AG04450 (cell line): ENCODE data around the gene LACRT. TPM values are rescaled to one million over a fixed set of nuclear protein-coding genes. Genes with fewer than 3 reads are reported as not detected.

Experiments used
- CTCF ChIA-PET: fragments of 300-600, 350-600 bp; formaldehyde crosslinking; extraction: SDS; loops from one replicate; lab custom pipeline; 2022; ENCODE audit warnings: antibody characterized with exemption, inconsistent platforms; lab: Charles Lee
- POLR2A ChIA-PET: fragments of 350-600 bp; formaldehyde crosslinking; extraction: SDS; loops from one replicate; lab custom pipeline; 2021; ENCODE audit warnings: antibody characterized with exemption, inconsistent platforms; lab: Yijun Ruan, JAX
- DNase-seq: peaks from one replicate; pipeline ENCODE4 v3.0.0-alpha.2; 2011; ENCODE audit warnings: low read depth, low spot score
- H3K27ac ChIP-seq: one replicate; pipeline ENCODE4 v1.5.1; 2012; ENCODE audit warnings: low read depth, low read length, control low read depth
- H3K27me3 ChIP-seq: one replicate; pipeline ENCODE4 v1.6.0; 2012; ENCODE audit warnings: low read length; ENCODE audit not compliant: control insufficient read depth, insufficient read depth
- H3K4me3 ChIP-seq: 2 replicates; pipeline ENCODE4 v1.5.1; 2011; ENCODE audit warnings: mild to moderate bottlenecking, low read depth, low read length, control low read depth
- H3K9me3 ChIP-seq: 2 replicates; pipeline ENCODE4 v1.5.1; 2012; ENCODE audit warnings: low read length; ENCODE audit not compliant: control insufficient read depth, insufficient read depth
- CTCF ChIP-seq: IDR thresholded peaks from 2 replicates; pipeline ENCODE4 v1.5.1; 2011; ENCODE audit warnings: low read depth, low read length, control low read depth, inconsistent platforms
- polyA plus RNA-seq: library from polyadenylated mRNA; depleted of rRNA; stranded (reverse); fragments of >200 nt; gene quantifications from 2 replicates; pipeline ENCODE4 v1.2.3, GENCODE V29; 2011

Gene LACRT
- polyA plus RNA-seq, 1 experiment = not detected

DNA sequence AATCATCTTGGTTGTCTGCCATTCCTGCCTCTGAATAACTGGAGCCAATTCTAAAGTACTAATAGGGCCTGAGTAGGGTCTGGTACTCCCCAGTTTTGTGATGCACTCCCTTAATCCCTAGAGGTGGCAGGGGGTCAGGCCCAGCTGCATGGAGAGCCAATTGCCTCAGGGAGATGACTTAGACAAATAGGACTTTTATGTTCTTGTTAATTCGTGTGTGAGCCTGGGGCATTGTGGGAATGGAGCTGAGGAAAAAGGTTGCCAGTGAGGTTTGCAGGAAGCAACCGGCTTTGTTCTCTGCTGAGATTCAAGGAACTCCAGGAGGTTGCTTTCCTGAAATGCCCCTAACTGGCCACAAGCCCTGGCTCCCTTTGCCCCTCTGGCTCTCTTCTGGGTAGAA, 20.2 kb upstream of the LACRT start:
- DNase-seq = no peak
- CTCF ChIA-PET = interaction anchor here (1.0 kb wide), 1 partner anchor 59 kb away, joined by 3 read pairs; no protein-coding TSS in a partner anchor
- POLR2A ChIA-PET = no interaction called here
- Histone ChIP-seq H3K4me3 (no peak overlapping the region), H3K9me3 (no peaks in the 10 kb centered on the region), H3K27me3 (no peaks in the 10 kb centered on the region), H3K27ac (no peak overlapping the region)
- TF ChIP-seq CTCF = no peak

DNA sequence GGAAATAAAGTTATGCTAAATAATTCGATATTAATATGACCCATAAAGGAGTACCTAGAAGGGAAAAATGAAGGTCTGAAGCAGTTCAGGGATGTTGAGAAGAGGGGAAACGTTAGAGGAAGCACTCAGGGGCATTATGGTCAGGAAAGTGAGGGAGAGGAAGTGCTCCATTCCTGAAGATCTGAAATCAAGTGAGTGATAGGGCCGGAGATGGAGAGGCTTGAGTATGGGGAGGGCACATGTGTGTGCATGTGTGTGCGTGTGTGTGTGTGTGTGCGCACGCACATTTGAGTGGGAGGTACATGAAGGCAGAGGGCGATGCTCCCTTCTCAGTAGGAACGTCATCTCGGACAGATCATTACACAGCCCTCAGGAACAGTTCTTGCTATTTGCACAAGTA, 18.3 kb upstream of the LACRT start:
- no peaks in the 10 kb centered on the region for H3K27me3 ChIP-seq
- no peak overlapping the region for H3K4me3 ChIP-seq
- DNase-seq = no peak
- ChIA-PET POLR2A (no interaction called here), CTCF (no interaction called here)
- TF ChIP-seq CTCF = no peak
- no peaks in the 10 kb centered on the region for H3K9me3 ChIP-seq
- no peak overlapping the region for H3K27ac ChIP-seq

DNA sequence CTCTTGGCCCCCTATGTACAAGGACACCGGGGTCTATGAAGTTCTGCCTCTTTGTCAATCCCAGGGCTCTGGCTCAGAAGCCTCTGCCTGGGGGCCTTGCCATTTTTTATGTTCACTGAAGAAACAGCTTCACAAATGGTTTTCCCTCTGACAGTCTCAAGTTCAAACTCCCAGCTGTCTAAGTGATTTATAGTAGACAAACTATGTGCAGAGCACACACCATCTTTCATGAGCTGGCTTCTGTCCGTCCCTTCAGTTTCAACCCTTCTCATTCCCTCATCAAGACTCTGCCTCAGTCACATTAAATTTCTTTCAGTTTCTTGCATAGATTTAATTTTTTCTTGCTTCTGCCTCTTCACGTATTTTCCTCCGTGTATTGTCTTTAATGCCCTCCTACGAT, 16.2 kb upstream of the LACRT start:
- no peak for TF ChIP-seq CTCF
- DNase-seq = no peak
- Histone ChIP-seq H3K9me3 (no peaks in the 10 kb centered on the region), H3K4me3 (no peak overlapping the region), H3K27me3 (no peaks in the 10 kb centered on the region), H3K27ac (no peak overlapping the region)
- POLR2A ChIA-PET = no interaction called here
- CTCF ChIA-PET = no interaction called here

DNA sequence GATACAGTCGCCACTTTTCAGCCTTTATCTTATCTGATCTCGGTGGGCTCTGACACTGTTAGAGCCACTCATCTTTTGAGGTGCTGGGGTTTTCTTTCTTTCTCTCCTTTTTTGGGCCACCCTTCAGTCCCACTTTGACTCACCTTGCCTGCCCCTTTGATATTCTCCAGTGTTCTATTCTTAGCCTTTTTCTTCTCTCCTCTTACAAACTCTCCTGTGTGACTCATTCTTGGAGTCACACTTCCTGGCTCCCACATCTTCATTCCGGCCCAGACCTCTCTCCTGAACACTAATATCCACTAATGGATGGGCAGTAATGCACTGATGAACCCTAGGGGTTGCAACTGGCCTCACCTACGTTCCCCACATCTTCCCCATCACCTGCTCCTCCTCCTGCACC, 15.7 kb upstream of the LACRT start:
- CTCF ChIA-PET = no interaction called here
- POLR2A ChIA-PET = no interaction called here
- Histone ChIP-seq H3K9me3 (no peaks in the 10 kb centered on the region), H3K27ac (no peak overlapping the region), H3K27me3 (no peaks in the 10 kb centered on the region), H3K4me3 (no peak overlapping the region)
- DNase-seq = no peak
- no peak for TF ChIP-seq CTCF

DNA sequence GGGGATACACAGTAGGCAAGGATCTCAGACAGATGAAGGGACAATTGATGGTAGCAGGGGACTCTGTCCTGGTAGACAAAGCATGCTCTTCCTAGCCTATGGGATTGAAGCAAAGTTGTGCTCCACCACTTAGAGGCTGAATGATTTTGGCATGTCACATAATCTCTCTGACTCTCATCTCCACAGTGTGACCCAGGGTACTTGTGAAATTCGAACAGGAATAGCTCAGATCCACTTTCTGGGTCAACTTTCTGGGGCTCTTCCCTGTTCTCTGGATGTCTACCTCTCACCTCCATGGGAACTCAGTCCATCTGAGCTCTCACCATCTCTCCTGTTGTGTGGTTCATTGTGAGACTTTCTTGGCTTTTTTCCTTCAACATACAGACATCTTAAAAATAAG, 15.1 kb upstream of the LACRT start:
- ChIA-PET POLR2A (no interaction called here), CTCF (no interaction called here)
- no peak overlapping the region for H3K27ac ChIP-seq
- no peaks in the 10 kb centered on the region for H3K9me3 ChIP-seq
- H3K27me3 ChIP-seq = no peaks in the 10 kb centered on the region
- no peak for DNase-seq
- H3K4me3 ChIP-seq = no peak overlapping the region
- no peak for TF ChIP-seq CTCF
